Ectodermal cell (in vitro differentiated cells): ENCODE data around the gene ZFYVE28.
"Not testable (repeated sequence)": the region's sequence is repeated elsewhere in the genome, so short reads cannot be mapped to it uniquely, and the experiment has no call there.

Experiments
- H3K27ac ChIP-seq: 2 replicates; pipeline ENCODE4 v1.7.0; 2013; ENCODE audit warnings: mild to moderate bottlenecking, low read depth, low read length; ENCODE audit not compliant: insufficient read depth, poor library complexity, severe bottlenecking
- H3K27me3 ChIP-seq: 2 replicates; pipeline ENCODE4 v1.7.0; 2013; ENCODE audit warnings: mild to moderate bottlenecking, low read length; ENCODE audit not compliant: insufficient read depth, control insufficient read depth, poor library complexity, severe bottlenecking
- H3K36me3 ChIP-seq: one replicate; pipeline ENCODE4 v1.7.0; 2013; ENCODE audit warnings: low read length; ENCODE audit not compliant: control insufficient read depth, insufficient read depth
- H3K4me1 ChIP-seq: one replicate; pipeline ENCODE4 v1.7.0; 2013; ENCODE audit warnings: low read length; ENCODE audit not compliant: control insufficient read depth, insufficient read depth
- H3K4me3 ChIP-seq: 2 replicates; pipeline ENCODE4 v1.7.0; 2013; ENCODE audit warnings: low read depth, low read length, control low read depth; ENCODE audit not compliant: insufficient read depth
- H3K9me3 ChIP-seq: 2 replicates; pipeline ENCODE4 v1.7.0; 2013; ENCODE audit warnings: mild to moderate bottlenecking, low read length, moderate library complexity; ENCODE audit not compliant: control insufficient read depth
- WGBS, 2 experiments: methylation state at CpG; one replicate each; pipeline ENCODE4 v1.1.7; 2013; ENCODE audit warnings: missing lambda C conversion rate in 2 of 2; 5-methylcytosine and 5-hydroxymethylcytosine counted together

ZFYVE28 gene

DNA sequence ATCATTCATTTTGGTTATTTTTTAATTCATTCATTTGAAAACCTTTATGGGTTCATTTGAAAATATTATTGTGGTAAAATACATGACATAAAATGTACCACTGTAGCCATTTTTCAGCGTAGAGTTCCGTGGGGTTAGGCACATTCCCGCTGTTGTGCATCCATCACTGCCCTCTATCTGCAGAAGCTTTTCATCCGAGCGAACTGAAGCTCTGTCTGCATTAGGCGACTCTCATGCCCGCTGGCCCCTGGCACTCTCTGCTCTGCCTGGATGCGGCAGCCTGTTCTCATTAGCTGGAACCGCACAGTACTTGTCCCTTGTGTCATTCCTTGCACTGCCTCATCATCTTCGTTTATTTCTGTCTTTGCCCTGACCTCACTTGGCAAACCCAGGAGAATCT lies 17.9 kb upstream of the ZFYVE28 start:
- no peaks in the 10 kb centered on the region for H3K36me3 ChIP-seq
- H3K27ac ChIP-seq = no peak overlapping the region
- H3K9me3 ChIP-seq = no peaks in the 10 kb centered on the region
- WGBS, 2 experiments = 80 to 83% methylated on average over 10 of the region's 10 CpGs
- peaks cover 9% of the 10 kb centered on the region for H3K4me1 ChIP-seq
- no peak overlapping the region for H3K4me3 ChIP-seq
- no peaks in the 10 kb centered on the region for H3K27me3 ChIP-seq

DNA sequence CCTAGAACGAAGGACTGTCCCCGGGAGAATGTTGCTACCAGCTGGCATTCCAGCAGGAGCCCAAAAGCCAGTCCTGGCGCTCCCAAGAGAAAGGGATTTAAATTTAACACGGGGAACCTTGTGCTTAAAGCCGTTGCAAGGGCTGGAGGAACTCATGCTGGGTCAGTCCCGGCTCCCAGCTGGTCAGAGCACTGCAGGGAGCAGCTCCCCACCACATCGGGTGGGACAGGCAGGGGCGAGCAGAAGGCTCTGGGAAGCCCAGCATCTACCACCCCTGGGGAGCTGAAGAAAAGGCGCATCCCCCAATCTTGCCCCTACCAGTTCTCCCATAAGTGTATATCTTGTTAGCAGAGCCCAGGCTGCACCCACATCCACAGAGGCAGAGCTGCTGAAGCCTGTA lies 16.0 kb upstream of the ZFYVE28 start:
- H3K4me1 ChIP-seq = peaks cover 9% of the 10 kb centered on the region
- H3K9me3 ChIP-seq = no peaks in the 10 kb centered on the region
- WGBS, 2 experiments = 59 to 65% methylated on average over 9 of the region's 9 CpGs
- no peak overlapping the region for H3K4me3 ChIP-seq
- H3K27ac ChIP-seq = no peak overlapping the region
- H3K27me3 ChIP-seq = no peaks in the 10 kb centered on the region
- H3K36me3 ChIP-seq = no peaks in the 10 kb centered on the region

DNA sequence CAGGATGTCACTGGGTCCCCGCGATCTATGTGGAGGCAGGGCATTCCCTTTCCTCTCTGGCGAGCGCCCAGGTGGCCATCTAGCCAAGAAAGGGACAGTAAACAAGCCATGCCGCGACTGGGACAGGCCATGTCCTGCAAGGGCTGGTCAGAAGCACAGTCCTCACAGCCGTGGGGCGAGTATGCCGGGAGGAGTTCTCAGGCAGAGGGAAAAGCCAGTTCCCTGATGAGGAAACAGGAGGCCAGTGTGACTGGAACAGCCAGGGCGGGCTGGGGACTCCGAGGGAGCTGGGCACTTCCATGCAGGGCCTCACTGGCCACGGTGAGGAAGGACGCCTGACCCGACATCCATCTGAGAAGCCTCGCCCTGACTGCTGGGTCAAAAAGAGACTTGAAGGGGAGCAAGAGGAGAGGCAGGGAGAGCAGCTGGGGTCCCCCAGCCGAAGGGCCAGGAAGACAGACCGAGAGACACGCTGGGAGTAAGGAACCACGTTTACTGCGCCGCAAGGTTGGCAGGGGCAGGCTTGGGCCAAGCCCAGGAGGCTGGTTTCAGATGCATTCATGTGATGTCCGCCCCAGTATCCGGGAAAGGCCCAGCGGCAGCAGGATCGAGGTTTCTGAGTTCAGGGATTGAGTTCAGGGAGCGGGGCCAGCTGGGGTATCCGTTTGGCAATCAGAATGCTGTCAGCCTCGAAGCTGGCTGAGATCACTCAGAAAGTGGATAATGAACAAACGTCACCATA lies 15.3 kb upstream of the ZFYVE28 start:
- Histone ChIP-seq H3K27me3 (no peaks in the 10 kb centered on the region), H3K4me1 (peaks cover 8% of the 10 kb centered on the region), H3K4me3 (no peak overlapping the region), H3K36me3 (no peaks in the 10 kb centered on the region), H3K27ac (no peak overlapping the region), H3K9me3 (no peaks in the 10 kb centered on the region)
- 87 to 88% methylated on average over 29 of the region's 29 CpGs for WGBS, 2 experiments

DNA sequence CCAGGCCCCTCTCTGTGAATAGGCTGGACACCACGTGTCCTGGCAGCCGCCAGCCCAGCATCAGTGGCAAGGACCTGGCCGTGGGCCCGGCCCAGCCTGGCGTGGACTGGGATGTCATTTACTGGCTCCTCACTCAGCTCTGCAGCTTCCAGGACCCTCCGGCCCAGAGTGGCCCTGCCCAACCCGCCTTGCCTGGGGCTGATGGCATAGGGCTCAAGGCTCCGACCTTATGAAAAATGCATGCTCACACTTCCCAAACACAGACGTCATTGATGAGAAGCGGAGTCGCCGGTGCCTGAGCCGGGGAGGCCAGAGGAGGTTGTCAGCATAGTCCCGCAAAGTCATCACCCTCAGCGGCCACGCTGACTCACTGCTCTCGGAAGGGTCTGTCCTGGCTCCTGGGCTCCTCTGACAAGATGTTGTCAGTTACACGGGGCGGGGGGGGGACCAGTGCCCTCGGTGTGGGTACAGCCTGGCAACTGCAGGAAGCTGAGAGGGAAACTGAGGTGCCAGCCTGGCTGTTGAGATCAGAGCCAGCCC lies 14.6 kb upstream of the ZFYVE28 start:
- no peaks in the 10 kb centered on the region for H3K27me3 ChIP-seq
- H3K4me3 ChIP-seq = no peak overlapping the region
- H3K36me3 ChIP-seq = no peaks in the 10 kb centered on the region
- peaks cover 5% of the 10 kb centered on the region for H3K4me1 ChIP-seq
- 87 to 88% methylated on average over 20 of the region's 20 CpGs for WGBS, 2 experiments
- no peaks in the 10 kb centered on the region for H3K9me3 ChIP-seq
- H3K27ac ChIP-seq = no peak overlapping the region

DNA sequence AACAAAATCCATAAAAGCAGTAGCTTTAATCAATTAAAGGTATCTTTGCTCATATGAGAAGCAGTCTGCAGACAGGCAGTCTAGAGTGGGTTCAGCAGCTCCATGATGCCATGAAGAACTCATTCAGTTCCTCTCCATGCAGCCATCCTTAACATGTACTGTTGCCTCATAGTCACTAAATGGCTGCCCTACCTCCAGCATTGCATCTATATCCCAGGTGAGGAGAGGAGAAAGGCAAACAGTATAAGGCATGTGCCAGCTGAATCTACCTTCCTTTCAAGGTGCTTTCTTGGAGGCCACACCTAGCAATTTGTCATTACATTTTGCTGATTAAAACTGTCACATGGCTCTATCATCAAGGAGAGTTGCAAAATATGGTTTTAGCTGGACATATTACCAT lies 13.6 kb upstream of the ZFYVE28 start:
- Histone ChIP-seq H3K4me1 (peaks cover 5% of the 10 kb centered on the region), H3K27ac (no peak overlapping the region), H3K9me3 (no peaks in the 10 kb centered on the region), H3K36me3 (no peaks in the 10 kb centered on the region), H3K27me3 (no peaks in the 10 kb centered on the region), H3K4me3 (no peak overlapping the region)

DNA sequence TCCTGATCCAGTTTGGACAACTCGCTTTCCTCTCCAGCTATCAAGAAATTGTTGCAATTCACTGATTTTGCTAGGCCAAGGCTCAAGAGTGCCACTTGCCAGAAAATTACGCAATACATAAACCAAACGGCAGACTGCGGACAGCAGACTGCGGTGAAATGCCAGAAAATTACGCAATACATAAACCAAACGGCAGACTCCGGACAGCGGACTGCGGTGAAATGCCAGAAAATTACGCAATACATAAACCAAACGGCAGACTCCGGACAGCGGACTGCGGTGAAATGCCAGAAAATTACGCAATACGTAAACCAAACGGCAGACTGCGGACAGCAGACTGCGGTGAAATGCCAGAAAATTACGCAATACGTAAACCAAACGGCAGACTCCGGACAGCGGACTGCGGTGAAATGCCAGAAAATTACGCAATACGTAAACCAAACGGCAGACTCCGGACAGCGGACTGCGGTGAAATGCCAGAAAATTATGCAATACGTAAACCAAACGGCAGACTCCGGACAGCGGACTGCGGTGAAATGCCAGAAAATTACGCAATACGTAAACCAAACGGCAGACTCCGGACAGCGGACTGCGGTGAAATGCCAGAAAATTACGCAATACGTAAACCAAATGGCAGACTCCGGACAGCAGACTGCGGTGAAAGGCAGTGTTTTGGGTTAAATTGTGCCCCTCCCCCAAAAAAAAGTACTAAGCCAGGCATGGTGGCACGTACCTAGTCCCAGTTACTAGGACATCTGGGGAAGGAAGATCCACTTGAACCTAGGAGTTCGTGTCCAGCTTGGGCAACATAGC lies 11.7 kb upstream of the ZFYVE28 start:
- WGBS, 2 experiments = 93 to 95% methylated on average over 39 to 44 of the region's 49 CpGs
- not testable (repeated sequence) for H3K9me3 ChIP-seq, H3K4me3 ChIP-seq, H3K27ac ChIP-seq, H3K4me1 ChIP-seq, H3K27me3 ChIP-seq, H3K36me3 ChIP-seq

DNA sequence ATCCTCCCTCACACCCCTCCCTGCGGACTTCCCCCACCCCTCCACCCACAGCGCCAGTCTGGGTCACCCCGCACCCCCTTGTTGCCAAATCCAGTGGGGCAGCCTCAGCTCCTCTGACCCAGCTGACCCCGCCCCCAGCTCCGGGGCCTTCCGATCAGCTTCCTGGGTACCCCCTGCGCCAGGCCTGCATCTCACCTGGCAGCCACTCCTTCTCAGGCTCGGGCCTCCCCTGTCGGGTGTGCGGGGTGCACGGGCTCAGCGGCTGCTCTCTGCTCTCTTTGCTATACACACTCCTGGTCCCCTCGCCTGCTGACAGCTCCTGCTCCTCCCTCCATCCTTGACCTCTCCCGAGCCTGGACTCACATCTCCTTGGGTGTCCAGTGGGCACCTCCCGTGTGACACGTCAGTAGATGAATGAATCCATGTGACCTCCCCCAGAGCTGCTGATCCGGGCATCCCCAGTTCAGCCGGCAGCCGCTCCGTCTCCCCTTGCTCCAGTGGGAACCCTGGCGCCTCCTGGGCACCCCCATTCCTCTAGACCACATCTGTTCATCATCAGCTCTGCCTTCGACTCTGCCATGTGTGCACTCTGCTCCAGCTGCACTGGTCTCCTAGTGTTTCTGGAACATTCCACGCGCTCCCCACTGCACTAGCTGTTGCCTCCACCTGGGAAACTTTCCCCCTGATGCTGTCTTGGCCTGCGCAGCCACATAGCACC lies 10.2 kb upstream of the ZFYVE28 start:
- WGBS, 2 experiments = 89 to 92% methylated on average over 25 of the region's 25 CpGs
- H3K36me3 ChIP-seq = no peaks in the 10 kb centered on the region

DNA sequence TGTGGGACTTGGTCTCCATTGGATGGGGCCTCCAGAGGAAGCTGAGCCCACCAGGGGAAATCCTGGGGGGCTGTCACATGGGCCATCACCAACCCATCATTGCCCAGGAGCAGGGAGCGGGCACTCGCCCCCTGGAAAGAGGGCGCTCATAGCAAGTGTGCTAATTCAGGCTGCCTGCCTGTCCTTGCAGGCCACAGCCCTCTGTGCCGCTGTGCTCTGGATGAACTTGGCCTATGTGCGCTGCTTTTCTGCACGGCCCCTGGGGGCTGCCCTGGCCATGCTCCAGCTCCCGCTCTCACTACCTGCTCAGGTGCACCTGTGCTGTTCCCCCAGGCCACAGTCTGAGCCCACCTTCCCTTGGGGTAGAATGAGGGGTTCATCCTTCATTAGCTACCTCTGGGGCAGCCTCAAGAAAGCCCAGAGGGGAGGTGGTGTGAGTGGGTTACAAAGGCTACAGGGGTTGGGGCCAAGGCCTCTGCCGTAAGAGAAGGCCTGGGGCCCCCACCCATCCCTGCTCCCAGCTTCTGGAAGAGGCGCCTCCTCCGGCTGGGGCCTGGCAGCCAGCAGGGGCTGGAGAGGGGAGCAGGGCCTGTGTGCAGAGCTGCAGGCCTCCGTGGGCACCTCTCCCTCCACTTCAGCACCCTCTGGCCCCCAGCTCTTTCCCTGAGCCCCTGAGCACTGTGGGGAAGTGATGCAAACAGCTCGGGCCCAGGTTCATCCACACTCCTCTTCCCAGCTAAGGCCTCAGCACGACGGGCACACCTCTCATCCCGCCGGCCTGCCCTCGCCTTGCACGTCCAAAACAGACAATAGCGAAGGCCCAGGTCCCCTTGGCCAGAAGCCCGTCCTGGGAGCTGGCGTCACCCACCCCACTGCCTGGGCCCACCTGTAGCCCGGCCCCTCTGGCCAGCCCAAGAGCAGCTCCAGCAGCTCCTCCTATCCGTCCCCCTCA lies 9.2 kb upstream of the ZFYVE28 start:
- no peak overlapping the region for H3K27ac ChIP-seq
- no peaks in the 10 kb centered on the region for H3K4me1 ChIP-seq
- no peak overlapping the region for H3K4me3 ChIP-seq
- no peaks in the 10 kb centered on the region for H3K36me3 ChIP-seq
- WGBS, 2 experiments = 90 to 92% methylated on average over 23 of the region's 23 CpGs
- H3K27me3 ChIP-seq = no peaks in the 10 kb centered on the region
- no peaks in the 10 kb centered on the region for H3K9me3 ChIP-seq

More for the DNA sequence above, 10.2 kb upstream of the ZFYVE28 start:
- no peaks in the 10 kb centered on the region for H3K27me3 ChIP-seq
- no peaks in the 10 kb centered on the region for H3K9me3 ChIP-seq
- H3K4me3 ChIP-seq = no peak overlapping the region
- no peak overlapping the region for H3K27ac ChIP-seq
- no peaks in the 10 kb centered on the region for H3K4me1 ChIP-seq

DNA sequence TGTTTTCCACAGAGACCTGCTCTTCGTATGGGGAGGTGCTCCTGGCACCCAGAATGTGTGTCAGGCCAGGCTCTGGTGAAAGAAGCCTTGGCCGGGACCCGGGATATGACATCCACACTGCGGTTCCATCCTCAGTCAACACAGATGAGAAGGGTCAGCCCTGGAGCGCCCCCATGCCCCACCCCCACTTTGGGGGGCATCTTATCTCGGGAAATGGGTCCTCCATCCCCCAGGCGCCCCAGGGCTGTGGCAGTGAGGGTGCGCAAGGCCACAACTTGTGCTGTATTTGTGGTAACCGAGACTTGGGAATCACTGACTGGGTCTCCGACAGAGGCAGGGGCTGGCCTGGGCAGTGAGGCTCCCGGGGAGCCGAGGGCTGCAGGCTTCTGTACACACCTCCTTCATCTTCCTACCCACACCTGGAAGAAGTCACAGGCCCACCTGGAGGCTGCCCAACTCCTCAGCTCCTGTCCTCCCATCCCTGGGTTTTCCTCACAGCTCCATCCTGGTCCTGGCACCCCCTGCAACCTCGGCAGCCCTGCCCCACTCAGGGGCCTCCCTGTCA lies 8.3 kb upstream of the ZFYVE28 start:
- peaks cover 7% of the 10 kb centered on the region for H3K27me3 ChIP-seq
- no peak overlapping the region for H3K4me3 ChIP-seq
- 88 to 89% methylated on average over 13 of the region's 13 CpGs for WGBS, 2 experiments
- H3K4me1 ChIP-seq = no peaks in the 10 kb centered on the region
- no peak overlapping the region for H3K27ac ChIP-seq
- no peaks in the 10 kb centered on the region for H3K9me3 ChIP-seq
- no peaks in the 10 kb centered on the region for H3K36me3 ChIP-seq
